Endothelial cell of umbilical vein (primary cell): ENCODE results near the gene LRRC8C. TPM values are rescaled to one million over a fixed set of nuclear protein-coding genes. Genes with fewer than 3 reads are reported as not detected.

Source experiments
- BruUV-seq: library from RNA; stranded (reverse); fragments of 400-500 nt; replicated peaks from 2 replicates; lab custom pipeline; 2021; lab: Mats Ljungman, UMichigan
- CTCF ChIA-PET: fragments of 300-600, 350-600 bp; sonication (Branson Sonifier 250); formaldehyde crosslinking; loops from one replicate; lab custom pipeline; 2021; ENCODE audit warnings: antibody characterized with exemption, inconsistent platforms; lab: Charles Lee
- POLR2A ChIA-PET: fragments of 300-600, 350-600 bp; sonication (Branson Sonifier 250); formaldehyde crosslinking; loops from one replicate; lab custom pipeline; 2021; ENCODE audit warnings: antibody characterized with exemption, inconsistent platforms; lab: Charles Lee
- DNase-seq: peaks from one replicate; pipeline ENCODE4 v3.0.0-alpha.2; 2011; ENCODE audit warnings: low read depth, low spot score
- FAIRE-seq: peaks from 2 replicates; lab custom pipeline; 2011; peaks lifted over from hg19 to GRCh38; lab: Jason Lieb, UNC
- H2AFZ ChIP-seq: 2 replicates; pipeline ENCODE4 v1.6.0; 2012; ENCODE audit warnings: low read depth, low read length, control low read depth, inconsistent platforms
- H3K27ac ChIP-seq: 2 replicates; pipeline ENCODE4 v1.5.1; 2011; ENCODE audit warnings: low read depth, mild to moderate bottlenecking, control low read depth, low read length, moderate library complexity; ENCODE audit not compliant: insufficient read depth
- H3K27me3 ChIP-seq, 2 experiments: 2 replicates each; pipeline versions ENCODE4 v1.6.0 to v1.6.1; 2011; ENCODE audit warnings: low read length in 2 of 2, mixed read lengths in 1 of 2; ENCODE audit not compliant: control insufficient read depth in 2 of 2, insufficient read depth in 2 of 2
- H3K36me3 ChIP-seq, 2 experiments: 2 replicates in 1 of 2; 3 replicates in 1 of 2; pipeline ENCODE4 v1.5.1; 2011; ENCODE audit warnings: low read length in 2 of 2, mild to moderate bottlenecking in 1 of 2, moderate library complexity in 1 of 2; ENCODE audit not compliant: control insufficient read depth in 2 of 2, insufficient read depth in 2 of 2; ENCODE audit errors: extremely low read depth in 1 of 2
- H3K4me1 ChIP-seq: 3 replicates; pipeline ENCODE4 v1.5.1; 2011; ENCODE audit warnings: mild to moderate bottlenecking, low read length; ENCODE audit not compliant: control insufficient read depth, insufficient read depth; ENCODE audit errors: extremely low read depth
- H3K4me2 ChIP-seq: 2 replicates; pipeline ENCODE4 v1.6.1; 2011; ENCODE audit warnings: low read length, control low read depth, mixed read lengths; ENCODE audit not compliant: insufficient read depth
- H3K4me3 ChIP-seq, 3 experiments: fragments of 200-600 bp in 1 of 3; sonication (generic), shearing (Covaris generic) in 1 of 3; replicated peaks in 1 of 3; 2 replicates each; pipeline ENCODE4 v1.5.1; 2011 to 2016; ENCODE audit warnings: control low read depth in 3 of 3, low read length in 3 of 3, mild to moderate bottlenecking in 2 of 3, inconsistent platforms in 1 of 3, low read depth in 1 of 3, moderate library complexity in 1 of 3; ENCODE audit not compliant: insufficient read depth in 1 of 3
- H3K79me2 ChIP-seq: 2 replicates; pipeline ENCODE4 v1.6.0; 2012; ENCODE audit warnings: low read length, inconsistent platforms; ENCODE audit not compliant: control insufficient read depth, insufficient read depth
- H3K9ac ChIP-seq: replicated peaks from 2 replicates; pipeline ENCODE3; 2011; ENCODE audit warnings: low read length, control low read depth; ENCODE audit not compliant: insufficient read depth; ENCODE audit errors: extremely low read depth
- H3K9me1 ChIP-seq: replicated peaks from 3 replicates; pipeline ENCODE4 v1.6.0; 2011; ENCODE audit warnings: mild to moderate bottlenecking, low read length; ENCODE audit not compliant: control insufficient read depth, insufficient read depth; ENCODE audit errors: extremely low read depth
- H3K9me3 ChIP-seq: replicated peaks from 2 replicates; pipeline ENCODE4 v1.5.1; 2012; ENCODE audit warnings: low read length, inconsistent platforms; ENCODE audit not compliant: control insufficient read depth, insufficient read depth
- H4K20me1 ChIP-seq: replicated peaks from 2 replicates; pipeline ENCODE3; 2011; ENCODE audit warnings: mild to moderate bottlenecking, low read length; ENCODE audit not compliant: control insufficient read depth, insufficient read depth; ENCODE audit errors: extremely low read depth
- CTCF ChIP-seq, 2 donors: IDR thresholded peaks; 1 replicate in 1 of 2; 2 replicates in 1 of 2; pipeline ENCODE4 v1.5.1; 2011; ENCODE audit warnings: low read length in 2 of 2, mild to moderate bottlenecking in 2 of 2, moderate library complexity in 2 of 2, control low read depth in 1 of 2, inconsistent platforms in 1 of 2, low read depth in 1 of 2; ENCODE audit not compliant: insufficient read depth in 1 of 2; ENCODE audit errors: extremely low read depth in 1 of 2
- EZH2 ChIP-seq: IDR thresholded peaks from 2 replicates; pipeline ENCODE4 v1.6.1; 2012; ENCODE audit warnings: borderline replicate concordance, low read depth, mild to moderate bottlenecking, moderate library complexity, low read length, inconsistent platforms; ENCODE audit not compliant: severe bottlenecking
- POLR2A ChIP-seq: IDR thresholded peaks from 2 replicates; pipeline ENCODE4 v1.6.1; 2012; ENCODE audit warnings: low read depth, mild to moderate bottlenecking, control low read depth, low read length
- dilution Hi-C: fragments of 300-500 bp; cut with MboI; formaldehyde crosslinking; loops from one replicate; pipeline ENCODE4 v1.15.0; 2019; ENCODE audit warnings: low sequenced_read_pairs; ENCODE audit not compliant: extremely low pct_ligation_motif_present
- intact Hi-C: fragments of 100-400 bp; cut with micrococcal nuclease; formaldehyde crosslinking; loops from one replicate; pipeline ENCODE4 v1.10.0; 2022
- polyA plus RNA-seq, 4 experiments: library from polyadenylated mRNA; depleted of rRNA in 3 of 4; stranded (reverse) in 3 of 4; unstranded in 1 of 4; fragments of >200 nt; gene quantifications; 2 replicates each; pipeline versions ENCODE4 v1.2.1 to v1.2.3, GENCODE V29; 2011 to 2012; ENCODE audit warnings: missing spikeins in 1 of 4
- total RNA-seq: library from RNA; stranded (reverse); gene quantifications from 2 replicates; pipeline ENCODE4 v1.2.3, GENCODE V29; 2021

The LRRC8C gene
- total and polyA plus RNA-seq, 2 donors (not counting 3 experiments of a cell fraction or from before 2014, with no cell fraction given) = 33.6 to 51.5 TPM

- H3K4me2 ChIP-seq = no peak overlapping the region
- POLR2A ChIA-PET = no interaction called here
- no TSS peak for BruUV-seq
Observed at GRCh38 chr1:89739013-89739843, 106.3 kb downstream of the LRRC8C start.

More at GRCh38 chr1:89739013-89739843, 106.3 kb downstream of the LRRC8C start:
- Histone ChIP-seq H3K36me3 (no peaks in the 10 kb centered on the region), H3K79me2 (no peaks in the 10 kb centered on the region), H3K4me1 (no peaks in the 10 kb centered on the region), H3K9me3 (no peaks in the 10 kb centered on the region), H3K27me3 (no peaks in the 10 kb centered on the region), H3K9ac (no peak overlapping the region), H2AFZ (no peak overlapping the region), H3K9me1 (no peaks in the 10 kb centered on the region), H3K27ac (no peak overlapping the region), H4K20me1 (no peaks in the 10 kb centered on the region), H3K4me3 (no peak overlapping the region)
- no peak for DNase-seq
- dilution Hi-C loops (no loop called here), intact Hi-C loops (no loop called here)
- TF ChIP-seq CTCF (IDR thresholded peaks at IDR 0.05; ENCODE audit: extremely low read depth in 1 of 2, insufficient read depth in 1 of 2, low read depth in 1 of 2, low read length in 2 of 2) (no peak), EZH2 (no peak), POLR2A (no peak)
- FAIRE-seq = no peak
- CTCF ChIA-PET = interaction anchor here (0.6 to 2.0 kb wide), 4 partner anchors 15 to 106 kb away, joined by 3 to 4 read pairs (median 4); partner anchors contain the start of gene LRRC8C
